Measurements from ENCODE around the gene SLC17A4.

The SLC17A4 gene

DNA sequence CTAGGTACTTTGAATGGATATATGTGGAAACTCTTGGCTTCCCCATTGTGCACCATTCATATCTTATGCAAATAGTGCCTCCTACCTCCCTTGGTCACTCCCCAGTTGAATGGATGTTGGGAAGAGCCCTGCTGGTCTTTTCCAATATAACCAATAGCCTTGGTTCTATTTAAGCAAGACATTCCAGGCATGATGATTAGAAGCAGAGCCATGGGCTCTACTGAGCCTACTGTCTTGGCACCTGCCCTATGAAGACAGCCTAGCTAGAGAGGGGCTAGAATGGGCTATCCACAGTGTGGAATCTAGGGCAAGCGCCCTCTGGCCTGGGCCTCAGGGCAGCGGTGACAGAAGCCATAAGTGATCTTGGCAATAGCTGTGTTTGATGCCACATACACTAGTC is 61.7 kb downstream of the SLC17A4 start:
- DNase-seq (ENCODE audit: low read depth in 2 of 2), result no peak

DNA sequence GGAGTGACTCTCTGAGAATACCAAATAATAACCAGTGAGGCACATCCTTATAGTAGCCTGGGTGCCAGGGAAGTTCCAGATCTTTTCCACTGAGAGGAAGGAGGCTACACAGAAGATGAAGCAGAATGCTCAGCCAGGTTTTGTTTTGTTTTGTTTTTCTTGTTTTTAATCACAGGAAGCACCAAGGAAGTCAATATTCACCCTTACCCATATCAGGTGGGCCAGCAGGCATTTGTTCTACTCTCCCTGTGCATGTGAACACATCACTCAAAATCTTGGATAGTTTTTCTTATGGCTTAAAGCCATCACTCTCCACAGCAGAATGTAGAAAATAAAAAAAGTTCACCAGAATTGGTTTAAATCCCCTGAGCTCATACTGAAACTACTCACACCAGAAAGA is 66.8 kb downstream of the SLC17A4 start:
- no peak for DNase-seq (ENCODE audit: low read depth in 2 of 2)

DNA sequence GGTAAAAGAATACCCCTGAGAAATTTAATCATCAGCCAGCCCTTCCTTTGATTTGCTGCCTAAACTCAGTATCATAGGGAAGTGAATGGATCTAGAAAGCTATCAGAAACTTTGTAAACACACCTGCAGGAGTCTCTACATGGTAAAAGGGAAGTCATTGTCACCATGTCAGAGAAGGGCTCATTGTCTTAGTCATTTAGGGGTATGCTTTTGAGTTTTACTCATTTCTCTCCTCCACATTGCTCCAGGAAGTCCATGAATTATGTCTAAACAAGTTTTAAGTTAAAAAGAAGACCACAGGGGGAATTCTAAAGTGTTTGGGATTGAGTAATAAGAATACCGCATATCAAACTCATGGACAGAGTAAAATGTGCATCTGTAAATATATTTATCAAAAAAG is 74.8 kb downstream of the SLC17A4 start:
- no peak for DNase-seq (ENCODE audit: low read depth in 2 of 2)

DNA sequence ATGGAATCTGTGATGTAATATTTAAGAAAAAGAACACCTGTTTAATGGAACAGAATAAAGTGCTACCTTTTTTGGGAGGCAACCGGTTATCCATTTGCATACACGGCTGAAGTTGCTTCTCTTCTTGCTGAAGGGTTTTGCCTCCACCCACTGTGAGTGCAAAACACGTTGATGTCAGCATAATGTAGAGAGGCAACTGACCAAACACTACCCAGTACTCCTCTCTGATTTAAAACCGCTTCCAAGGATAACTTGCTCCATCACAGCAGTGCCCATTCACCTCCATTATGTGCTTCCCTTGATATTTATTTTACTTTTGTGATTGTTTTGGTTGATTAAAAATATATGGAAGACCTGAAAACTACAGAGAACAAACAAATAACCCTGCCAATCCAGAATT is 75.9 kb downstream of the SLC17A4 start:
- no peak for DNase-seq (ENCODE audit: low read depth in 2 of 2)

All from stimulated activated CD8-positive, alpha-beta memory T cell treated with anti-CD3 and anti-CD28 coated beads, Interleukin-2, amount 100 ng/mL, for 48 hours (primary cell).